Brain pericyte (primary cell): ENCODE measurements around the gene BDH1.
"Not testable (repeated sequence)": the region's sequence is repeated elsewhere in the genome, so short reads cannot be mapped to it uniquely, and the experiment has no call there.

Experiments
- DNase-seq: peaks from one replicate; pipeline ENCODE4 v3.0.0-alpha.2; 2012; ENCODE audit warnings: low read depth, low spot score

BDH1 gene

GRCh38 chr3:197487911-197488391 is 67.8 kb downstream of the BDH1 start:
- DNase-seq, result peak; percentile 95

GRCh38 chr3:197486861-197487260 is 68.9 kb downstream of the BDH1 start:
- no peak for DNase-seq

GRCh38 chr3:197485143-197485542 is 70.6 kb downstream of the BDH1 start:
- DNase-seq, result no peak

- no peak for DNase-seq
These were observed 71.4 kb downstream of the BDH1 start for GRCh38 chr3:197484204-197484901.

GRCh38 chr3:197482001-197482400 is 73.8 kb downstream of the BDH1 start:
- DNase-seq, result no peak

GRCh38 chr3:197480320-197480719 is 75.4 kb downstream of the BDH1 start:
- DNase-seq, result no peak

GRCh38 chr3:197478746-197479668 is 76.8 kb downstream of the BDH1 start:
- DNase-seq, result peak; percentile 41

- DNase-seq, result not testable (repeated sequence)
These were observed 78.0 kb downstream of the BDH1 start for GRCh38 chr3:197477816-197478215.

- no peak for DNase-seq
These were observed 79.7 kb downstream of the BDH1 start for GRCh38 chr3:197475997-197476525.

- DNase-seq, result no peak
These were observed 80.3 kb downstream of the BDH1 start for GRCh38 chr3:197475514-197475913.

GRCh38 chr3:197472151-197472550 is 83.6 kb downstream of the BDH1 start:
- DNase-seq, result no peak

- no peak for DNase-seq
These were observed 84.4 kb downstream of the BDH1 start for GRCh38 chr3:197471221-197472010.

- DNase-seq, result no peak
These were observed 86.8 kb downstream of the BDH1 start for GRCh38 chr3:197468866-197469382.

- DNase-seq, result no peak
These were observed 87.6 kb downstream of the BDH1 start for GRCh38 chr3:197468167-197468566.

GRCh38 chr3:197466586-197467399 is 89.0 kb downstream of the BDH1 start:
- DNase-seq, result no peak

GRCh38 chr3:197465996-197466549 is 89.7 kb downstream of the BDH1 start:
- no peak for DNase-seq

GRCh38 chr3:197465197-197465995 is 90.4 kb downstream of the BDH1 start:
- DNase-seq, result peak; percentile 40

GRCh38 chr3:197464794-197465193 is 91.0 kb downstream of the BDH1 start:
- DNase-seq, result no peak

- DNase-seq, result no peak
These were observed 92.5 kb downstream of the BDH1 start for GRCh38 chr3:197463279-197463678.
